NB4 (cell line): ENCODE data around the gene SDF2L1.
"Not testable (repeated sequence)": the region's sequence is repeated elsewhere in the genome, so short reads cannot be mapped to it uniquely, and the experiment has no call there.

Source experiments
- DNase-seq: peaks from one replicate; pipeline ENCODE4 v3.0.0; 2010; ENCODE audit warnings: low read depth
- H3K4me3 ChIP-seq: one replicate; pipeline ENCODE4 v1.5.1; 2011; ENCODE audit warnings: mild to moderate bottlenecking, low read depth, low read length, moderate library complexity
- MYC ChIP-seq: IDR thresholded peaks from 2 replicates; pipeline ENCODE4 v1.6.1; 2011; ENCODE audit warnings: low read depth, low read length
- POLR2A ChIP-seq: IDR thresholded peaks from 2 replicates; pipeline ENCODE4 v1.6.1; 2011; ENCODE audit warnings: mild to moderate bottlenecking; ENCODE audit not compliant: insufficient read length; ENCODE audit errors: extremely low read depth
- TF ChIP-seq, protein P1 (sequence below): IDR thresholded peaks from 2 replicates; pipeline ENCODE4 v1.6.1; 2011; ENCODE audit warnings: low read depth, low read length
- TF ChIP-seq, protein P2 (sequence below): IDR thresholded peaks from one replicate; pipeline ENCODE4 v1.5.1; 2012; ENCODE audit warnings: low read depth, low read length

SDF2L1 gene, protein sequence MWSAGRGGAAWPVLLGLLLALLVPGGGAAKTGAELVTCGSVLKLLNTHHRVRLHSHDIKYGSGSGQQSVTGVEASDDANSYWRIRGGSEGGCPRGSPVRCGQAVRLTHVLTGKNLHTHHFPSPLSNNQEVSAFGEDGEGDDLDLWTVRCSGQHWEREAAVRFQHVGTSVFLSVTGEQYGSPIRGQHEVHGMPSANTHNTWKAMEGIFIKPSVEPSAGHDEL

DNA sequence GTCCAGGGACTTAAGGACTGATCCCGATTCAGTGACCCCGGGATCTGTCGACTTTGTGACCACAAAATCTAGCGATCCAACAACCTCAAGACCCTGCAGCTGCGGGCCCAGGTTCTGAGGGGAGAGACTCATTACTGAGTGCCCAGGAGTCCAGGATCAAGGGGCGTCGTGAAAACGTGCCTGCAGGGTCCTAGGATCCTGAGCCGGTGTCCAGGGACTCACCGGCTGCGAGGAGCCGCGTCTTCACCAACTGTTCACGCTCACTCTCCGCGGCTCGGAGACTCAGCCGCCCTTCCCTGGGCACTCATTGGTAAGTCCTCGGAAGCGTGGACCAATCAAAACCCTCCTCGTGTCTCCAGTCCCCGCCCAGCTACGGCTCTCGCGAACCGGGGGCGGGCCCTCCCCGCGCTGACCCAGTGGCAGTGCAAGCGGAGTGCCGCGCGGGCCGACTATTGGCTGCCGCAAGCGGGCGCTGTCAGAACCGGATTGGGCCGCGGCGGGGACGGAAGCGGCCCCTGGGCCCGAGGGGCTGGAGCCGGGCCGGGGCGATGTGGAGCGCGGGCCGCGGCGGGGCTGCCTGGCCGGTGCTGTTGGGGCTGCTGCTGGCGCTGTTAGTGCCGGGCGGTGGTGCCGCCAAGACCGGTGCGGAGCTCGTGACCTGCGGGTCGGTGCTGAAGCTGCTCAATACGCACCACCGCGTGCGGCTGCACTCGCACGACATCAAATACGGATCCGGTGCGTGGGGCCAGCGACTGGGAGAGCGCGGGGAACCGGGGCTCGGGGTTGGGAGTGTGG, at the start of gene SDF2L1:
SDF2L1 (plus strand) TSS at position 514 of the 795 bp plus-strand sequence; CDS start at position 549, 35 bp downstream.
- H3K4me3 ChIP-seq = peak within 1 kb of the TSS; percentile 76
- peak; percentile 99 for DNase-seq
- peak; percentile 30; the same call in 1 of the 2 replicates for TF ChIP-seq MYC
- no peak for TF ChIP-seq POLR2A
- TF ChIP-seq, protein P1, sequence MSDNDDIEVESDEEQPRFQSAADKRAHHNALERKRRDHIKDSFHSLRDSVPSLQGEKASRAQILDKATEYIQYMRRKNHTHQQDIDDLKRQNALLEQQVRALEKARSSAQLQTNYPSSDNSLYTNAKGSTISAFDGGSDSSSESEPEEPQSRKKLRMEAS = peak; percentile 39

DNA sequence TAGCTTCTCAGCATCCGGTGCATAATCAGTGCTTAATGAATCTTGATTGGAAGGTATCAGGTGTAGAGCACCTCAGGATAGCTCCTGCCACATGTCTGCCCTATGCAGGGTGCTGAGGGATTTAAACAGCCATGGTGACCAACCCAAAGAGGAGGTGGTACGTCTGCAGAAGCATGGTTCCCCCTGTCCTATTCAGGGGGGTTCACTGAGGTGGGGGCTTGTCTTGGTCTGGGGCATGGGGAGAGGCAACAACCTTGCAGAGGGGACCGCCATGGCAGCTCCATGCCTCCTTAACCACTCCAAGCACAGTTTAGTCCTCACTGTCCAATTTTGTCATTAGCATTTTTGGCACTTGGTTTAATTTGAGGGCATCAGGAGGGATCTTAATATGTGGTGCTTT, 49.7 kb upstream of the SDF2L1 start:
- H3K4me3 ChIP-seq = no peak overlapping the region

DNA sequence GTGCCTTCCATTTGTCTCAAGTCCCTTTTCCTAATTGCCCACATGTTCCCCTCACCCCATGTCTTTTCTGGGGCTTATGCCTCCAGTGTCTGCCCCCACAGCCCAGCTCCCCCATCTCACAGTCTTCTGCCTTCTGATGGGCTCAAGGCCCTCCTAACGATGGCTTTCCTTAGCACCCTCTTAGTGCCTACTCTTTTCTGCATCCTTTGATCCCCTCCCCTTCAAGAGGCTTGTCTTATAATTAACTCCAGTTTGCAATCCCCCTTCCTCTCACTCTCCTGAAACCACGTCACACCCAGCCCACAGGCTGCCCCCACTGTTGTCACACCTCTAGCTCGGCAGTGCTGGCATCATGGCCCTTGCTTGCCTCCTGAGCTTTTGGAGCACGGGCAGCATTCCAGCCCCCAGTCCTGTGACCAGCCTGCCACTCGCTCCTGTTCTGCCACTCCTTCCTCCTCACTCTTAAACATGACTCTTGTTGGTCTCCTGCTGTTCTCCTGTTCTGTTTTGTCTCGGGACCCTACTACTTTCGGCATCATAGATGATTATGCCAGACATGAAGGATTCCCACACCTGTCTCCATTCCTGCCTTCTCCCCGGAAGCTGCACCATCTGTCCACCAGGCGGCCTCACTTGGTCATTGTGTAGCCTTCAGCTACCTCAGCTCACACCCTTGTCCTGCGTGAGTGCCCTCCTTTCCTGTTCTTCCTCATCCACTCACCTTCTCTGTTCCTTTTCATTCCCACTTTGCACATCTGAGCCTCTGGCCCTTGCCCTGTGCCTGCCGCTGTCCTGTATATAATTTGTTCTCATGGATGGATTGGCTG, 48.5 kb upstream of the SDF2L1 start:
- TF ChIP-seq, protein P2, sequence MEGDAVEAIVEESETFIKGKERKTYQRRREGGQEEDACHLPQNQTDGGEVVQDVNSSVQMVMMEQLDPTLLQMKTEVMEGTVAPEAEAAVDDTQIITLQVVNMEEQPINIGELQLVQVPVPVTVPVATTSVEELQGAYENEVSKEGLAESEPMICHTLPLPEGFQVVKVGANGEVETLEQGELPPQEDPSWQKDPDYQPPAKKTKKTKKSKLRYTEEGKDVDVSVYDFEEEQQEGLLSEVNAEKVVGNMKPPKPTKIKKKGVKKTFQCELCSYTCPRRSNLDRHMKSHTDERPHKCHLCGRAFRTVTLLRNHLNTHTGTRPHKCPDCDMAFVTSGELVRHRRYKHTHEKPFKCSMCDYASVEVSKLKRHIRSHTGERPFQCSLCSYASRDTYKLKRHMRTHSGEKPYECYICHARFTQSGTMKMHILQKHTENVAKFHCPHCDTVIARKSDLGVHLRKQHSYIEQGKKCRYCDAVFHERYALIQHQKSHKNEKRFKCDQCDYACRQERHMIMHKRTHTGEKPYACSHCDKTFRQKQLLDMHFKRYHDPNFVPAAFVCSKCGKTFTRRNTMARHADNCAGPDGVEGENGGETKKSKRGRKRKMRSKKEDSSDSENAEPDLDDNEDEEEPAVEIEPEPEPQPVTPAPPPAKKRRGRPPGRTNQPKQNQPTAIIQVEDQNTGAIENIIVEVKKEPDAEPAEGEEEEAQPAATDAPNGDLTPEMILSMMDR = peak; percentile 7
- TF ChIP-seq, protein P1 = no peak
- no peak for DNase-seq
- no peak overlapping the region for H3K4me3 ChIP-seq

More for the DNA sequence above, 49.7 kb upstream of the SDF2L1 start:
- TF ChIP-seq MYC (no peak), POLR2A (no peak)
- TF ChIP-seq, protein P2 = no peak
- TF ChIP-seq, protein P1 = no peak
- no peak for DNase-seq

DNA sequence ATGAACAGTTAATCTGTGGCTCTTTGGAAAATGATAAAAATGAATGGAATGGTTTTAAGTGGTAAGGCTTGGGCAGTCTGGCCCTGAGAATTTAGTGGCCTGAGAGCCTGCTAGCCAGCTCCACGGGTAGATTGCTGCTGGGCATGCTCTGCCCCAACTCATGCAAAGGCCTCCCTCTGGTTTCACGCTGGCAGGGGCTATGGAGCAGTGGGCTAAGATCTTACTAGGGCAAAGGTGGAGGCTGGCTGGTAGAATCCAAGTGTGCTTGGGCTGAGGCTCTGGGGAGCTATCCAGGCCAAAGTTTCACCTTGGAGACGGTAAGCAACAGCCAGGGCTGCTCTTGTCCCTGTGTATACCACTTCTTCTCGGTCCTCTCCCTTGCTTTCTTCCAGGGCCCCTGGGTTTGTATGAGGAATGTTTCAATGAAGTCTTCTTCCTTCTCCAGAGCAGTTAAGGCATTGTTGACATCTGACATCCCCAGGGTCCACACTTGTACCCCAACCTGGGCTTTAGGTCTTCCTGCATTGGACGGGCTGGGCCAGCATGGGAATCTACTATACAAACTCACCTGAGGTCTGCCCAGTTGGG, 47.1 kb upstream of the SDF2L1 start:
- DNase-seq = no peak
- no peak for TF ChIP-seq MYC
- TF ChIP-seq, protein P1 = no peak
- TF ChIP-seq, protein P2 = no peak
- TF ChIP-seq POLR2A = no peak
- no peak overlapping the region for H3K4me3 ChIP-seq

DNA sequence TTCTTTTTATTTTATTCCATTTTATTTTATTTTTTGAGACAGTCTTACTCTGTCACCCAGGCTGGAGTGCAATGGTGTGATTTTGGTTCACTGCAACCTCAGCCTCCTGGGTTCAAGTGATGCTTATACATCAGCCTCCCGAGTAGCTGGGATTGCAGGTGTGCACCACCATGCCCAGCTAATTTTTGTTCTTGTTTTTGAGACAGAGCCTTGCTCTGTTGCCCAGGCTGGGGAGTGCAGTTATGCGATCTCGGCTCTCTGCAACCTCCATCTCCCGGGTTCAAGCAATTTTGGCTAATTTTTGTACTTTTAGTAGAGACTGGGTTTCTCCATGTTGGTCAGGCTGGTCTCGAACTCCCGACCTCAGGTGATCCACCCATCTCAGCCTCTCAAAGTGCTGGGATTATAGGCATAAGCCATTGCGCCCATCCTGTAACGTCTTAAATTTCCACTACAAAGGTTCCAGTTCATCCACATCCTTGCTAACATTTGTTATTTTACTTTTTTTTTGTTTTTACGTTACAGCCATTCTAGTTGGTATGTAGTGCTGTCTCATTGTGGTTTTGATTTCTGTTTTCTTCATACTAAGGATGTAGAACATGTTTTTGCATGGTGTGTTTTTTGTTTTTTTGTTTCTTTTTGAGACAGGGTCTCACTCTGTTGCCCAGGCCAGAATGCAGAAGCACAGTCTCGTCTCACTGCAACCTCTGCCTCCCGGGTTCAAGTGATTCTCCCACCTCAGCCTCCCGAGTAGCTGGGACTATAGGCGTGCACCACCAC, 45.6 kb upstream of the SDF2L1 start:
- not testable (repeated sequence) for H3K4me3 ChIP-seq, DNase-seq

DNA sequence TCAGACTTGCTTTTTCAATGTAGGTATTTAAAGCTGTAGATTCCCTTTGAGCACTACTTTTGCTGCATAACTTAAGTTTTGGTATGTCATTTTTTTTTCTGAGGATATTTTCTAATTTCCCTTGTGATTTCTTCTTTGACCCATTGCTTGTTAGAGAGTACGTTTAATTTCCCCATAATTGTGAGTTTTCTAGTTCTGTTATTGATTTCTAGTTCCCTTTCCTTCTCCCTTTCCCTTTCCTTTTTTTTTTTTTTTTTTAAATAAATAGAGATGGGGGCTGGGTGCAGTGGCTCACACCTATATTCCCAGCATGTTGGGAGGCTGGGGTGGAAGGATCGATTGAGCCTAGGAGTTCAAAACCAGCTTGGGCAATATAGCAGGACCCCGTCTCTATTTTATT, 43.8 kb upstream of the SDF2L1 start:
- no peak overlapping the region for H3K4me3 ChIP-seq
- TF ChIP-seq MYC (no peak), POLR2A (no peak)
- TF ChIP-seq, protein P2 = no peak
- TF ChIP-seq, protein P1 = no peak
- DNase-seq = no peak
